Measurements from ENCODE around the gene SLC25A2.

The SLC25A2 gene

GRCh38 chr5:141328231-141328630 lies 24.4 kb upstream of the SLC25A2 start:
- ChIA-PET POLR2A (no interaction called here), CTCF (interaction anchor here (0.8 to 4.4 kb wide), 8 partner anchors 9 to 236 kb away, joined by 3 to 53 read pairs (median 4); partner anchors contain the start of genes PCDHGB1, PCDHGB6 and TAF7)
- TF ChIP-seq CTCF (IDR thresholded peaks at IDR 0.05; ENCODE audit: control extremely low read depth, extremely low read depth, low read depth, missing control alignments), result no peak

GRCh38 chr5:141326088-141326854 lies 22.4 kb upstream of the SLC25A2 start:
- ChIA-PET POLR2A (no interaction called here), CTCF (interaction anchor here (0.7 to 4.6 kb wide), 7 partner anchors 10 to 242 kb away, joined by 3 to 14 read pairs (median 4); partner anchors contain the start of genes PCDHGA2 and PCDHGB3)
- peak; percentile 43 for TF ChIP-seq CTCF (IDR thresholded peaks at IDR 0.05; ENCODE audit: control extremely low read depth, extremely low read depth, low read depth, missing control alignments)
- peak; percentile 62 for DNase-seq (ENCODE audit: extremely low spot score)

More at GRCh38 chr5:141328231-141328630, 24.4 kb upstream of the SLC25A2 start:
- DNase-seq (ENCODE audit: extremely low spot score), result no peak

DNA sequence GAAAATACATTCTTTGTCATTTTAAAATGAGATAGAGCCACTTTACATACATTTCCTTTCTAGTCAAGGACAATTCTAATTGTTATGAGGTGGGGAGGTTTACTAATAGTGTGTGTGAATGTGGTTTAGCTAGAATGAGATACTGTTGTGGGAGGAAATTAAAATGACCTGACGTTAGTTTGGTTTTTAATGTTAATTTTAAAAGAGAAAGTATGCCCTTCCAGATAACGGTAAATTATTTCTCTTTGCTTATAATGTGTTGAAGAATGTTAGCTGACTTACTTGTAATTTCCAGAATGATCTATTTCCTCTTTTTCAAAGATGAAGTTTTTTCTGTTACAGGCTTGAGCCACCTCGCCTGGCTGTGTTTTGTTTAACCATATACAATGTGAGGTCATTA lies 18.4 kb upstream of the SLC25A2 start:
- ChIA-PET POLR2A (no interaction called here), CTCF (interaction anchor here (1.9 to 4.0 kb wide), 2 partner anchors 242 to 245 kb away, joined by 6 to 17 read pairs; no protein-coding TSS in a partner anchor)
- TF ChIP-seq CTCF (IDR thresholded peaks at IDR 0.05; ENCODE audit: control extremely low read depth, extremely low read depth, low read depth, missing control alignments), result no peak
- DNase-seq (ENCODE audit: extremely low spot score), result no peak

DNA sequence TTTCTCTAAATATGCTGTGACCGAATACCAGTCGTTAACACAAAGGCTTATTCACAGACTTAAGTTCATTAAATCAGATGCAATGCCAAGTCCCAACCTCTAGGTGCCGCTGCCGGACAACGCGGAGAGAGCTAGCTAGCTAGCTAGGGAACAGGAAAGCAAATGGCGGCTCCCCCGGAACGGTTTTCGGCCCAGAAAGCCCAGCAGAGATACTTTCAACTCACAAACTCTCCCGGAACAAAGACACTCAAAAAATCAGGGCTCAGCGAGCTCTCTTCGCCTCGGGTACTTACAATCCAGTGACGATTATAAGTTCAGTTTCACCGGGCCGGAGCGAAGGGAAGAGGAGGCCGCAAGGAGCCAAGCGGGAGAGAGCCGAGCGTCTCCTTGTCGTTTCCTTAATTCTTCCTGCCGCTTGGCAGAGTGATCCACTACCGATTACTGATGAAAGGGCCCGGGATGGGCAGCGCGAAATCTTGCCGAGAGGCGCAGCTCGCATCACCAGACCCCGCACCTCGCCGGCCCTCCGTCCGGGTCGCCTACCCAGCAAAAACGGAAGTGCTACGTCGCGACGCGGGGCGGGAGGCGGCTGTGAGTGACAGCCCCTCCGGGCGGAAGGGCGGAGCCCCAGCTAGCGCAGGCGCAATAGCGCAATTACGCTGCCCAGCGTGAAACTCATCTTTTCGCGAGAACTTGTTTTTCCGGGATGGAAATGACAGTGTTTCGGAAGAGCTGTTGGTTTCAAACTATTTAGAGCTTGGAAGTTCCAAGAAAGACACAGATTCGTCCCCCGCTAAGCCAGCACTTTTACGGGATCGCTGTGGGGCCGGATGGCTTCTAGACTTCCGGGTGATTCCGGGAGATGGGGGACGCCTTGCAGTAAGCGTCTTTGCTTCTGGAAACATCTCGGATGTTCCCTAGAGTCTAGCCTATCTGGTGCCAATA lies 16.6 kb upstream of the SLC25A2 start, which contains the start of gene TAF7:
TAF7 (minus strand) TSS at position 560 of the 945 bp plus-strand sequence. CDS start 740 bp downstream, outside the sequence.
- CTCF ChIA-PET, result interaction anchor here (0.6 to 4.4 kb wide), 42 partner anchors 9 to 602 kb away, joined by 3 to 53 read pairs (median 4); partner anchors contain the start of genes PCDHGA1, PCDHGA10, PCDHGA11 and PCDHGA2
- peak; percentile 95 for TF ChIP-seq CTCF (IDR thresholded peaks at IDR 0.05; ENCODE audit: control extremely low read depth, extremely low read depth, low read depth, missing control alignments)
- peak; percentile 93 for DNase-seq (ENCODE audit: extremely low spot score)
- POLR2A ChIA-PET, result interaction anchor here (0.6 to 1.7 kb wide), 4 partner anchors 10 to 985 kb away, joined by 3 to 4 read pairs (median 4); partner anchors contain the start of genes DIAPH1 and PCDHGA1

DNA sequence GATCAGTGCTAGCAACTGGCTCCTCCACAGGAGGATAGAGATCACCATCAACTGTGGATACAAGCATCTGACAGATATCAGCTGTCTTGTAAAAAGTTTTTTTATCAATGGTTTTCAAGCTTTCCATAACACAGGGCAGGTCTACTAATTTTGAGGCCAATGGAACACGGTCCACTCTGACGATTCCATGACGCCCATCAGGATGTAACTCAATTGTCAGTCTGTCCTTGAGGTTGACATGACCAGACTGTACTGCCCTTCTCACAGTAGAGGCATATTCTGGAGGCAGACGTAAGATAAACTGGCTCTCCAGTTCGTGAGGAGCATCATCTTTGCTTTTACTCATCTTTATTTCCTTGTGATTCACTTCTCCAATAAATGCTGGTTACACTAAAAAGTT lies 15.8 kb upstream of the SLC25A2 start:
- ChIA-PET POLR2A (interaction anchor here (0.6 to 1.7 kb wide), 3 partner anchors 11 to 984 kb away, joined by 3 to 4 read pairs (median 4); partner anchors contain the start of genes DIAPH1 and PCDHGA1), CTCF (interaction anchor here (0.6 to 4.4 kb wide), 34 partner anchors 8 to 601 kb away, joined by 3 to 53 read pairs (median 4); partner anchors contain the start of genes PCDHGA1, PCDHGA10, PCDHGA11 and PCDHGA2)
- DNase-seq (ENCODE audit: extremely low spot score), result no peak
- no peak for TF ChIP-seq CTCF (IDR thresholded peaks at IDR 0.05; ENCODE audit: control extremely low read depth, extremely low read depth, low read depth, missing control alignments)

All from GM10248 (cell line).